Peyer's patch (tissue), 4 donors: ENCODE measurements around the gene ENOX2. TPM values are rescaled to one million over a fixed set of nuclear protein-coding genes. Genes with fewer than 3 reads are reported as not detected.

Source experiments
- DNase-seq, 3 donors: peaks; one replicate each; pipeline ENCODE4 v3.0.0-alpha.2; 2017 to 2019
- H3K27ac ChIP-seq, 4 donors: fragments of 200-600 bp; sonication (generic); one replicate each; pipeline ENCODE4 v1.5.1; 2016 to 2019
- H3K27me3 ChIP-seq, 2 donors: fragments of 200-600 bp; sonication (generic); one replicate each; pipeline ENCODE4 v1.5.1; 2019
- H3K36me3 ChIP-seq, 3 donors: fragments of 200-600 bp; sonication (generic); one replicate each; pipeline ENCODE4 v1.5.1; 2016 to 2019
- H3K4me1 ChIP-seq, 4 donors: fragments of 200-600 bp; sonication (generic); one replicate each; pipeline ENCODE4 v1.5.1; 2016 to 2019
- H3K4me3 ChIP-seq, 4 donors: fragments of 200-600 bp; sonication (generic); 1 replicate in 3 of 4; 2 replicates in 1 of 4; pipeline ENCODE4 v1.5.1; 2016 to 2019; ENCODE audit warnings: mild to moderate bottlenecking in 1 of 4
- H3K9me3 ChIP-seq, 4 donors: fragments of 200-600 bp; sonication (generic); one replicate each; pipeline ENCODE4 v1.5.1; 2016 to 2019; ENCODE audit warnings: mild to moderate bottlenecking in 1 of 4
- CTCF ChIP-seq, 6 experiments: fragments of 450-650 bp in 4 of 6; fragments of 200-600 bp in 2 of 6; sonication (generic) in 1 of 6; IDR thresholded peaks; one replicate each; pipeline ENCODE4 v1.5.1; 2017 to 2019; ENCODE audit warnings: antibody characterized with exemption in 6 of 6, mild to moderate bottlenecking in 3 of 6, moderate library complexity in 1 of 6
- POLR2A ChIP-seq, 2 donors: fragments of 450-650 bp; IDR thresholded peaks; one replicate each; pipeline ENCODE4 v1.5.1; 2017; ENCODE audit warnings: antibody characterized with exemption in 2 of 2, mild to moderate bottlenecking in 2 of 2, moderate library complexity in 2 of 2
- total RNA-seq, 4 donors: library from RNA; depleted of rRNA; stranded (reverse); fragments of >200 nt; gene quantifications; one replicate each; pipeline ENCODE4 v1.1.0, GENCODE V29; 2016

ENOX2 gene
- total RNA-seq, 4 donors from 2014 or later = 4.7 to 12.4 (median 9.8) TPM

DNA sequence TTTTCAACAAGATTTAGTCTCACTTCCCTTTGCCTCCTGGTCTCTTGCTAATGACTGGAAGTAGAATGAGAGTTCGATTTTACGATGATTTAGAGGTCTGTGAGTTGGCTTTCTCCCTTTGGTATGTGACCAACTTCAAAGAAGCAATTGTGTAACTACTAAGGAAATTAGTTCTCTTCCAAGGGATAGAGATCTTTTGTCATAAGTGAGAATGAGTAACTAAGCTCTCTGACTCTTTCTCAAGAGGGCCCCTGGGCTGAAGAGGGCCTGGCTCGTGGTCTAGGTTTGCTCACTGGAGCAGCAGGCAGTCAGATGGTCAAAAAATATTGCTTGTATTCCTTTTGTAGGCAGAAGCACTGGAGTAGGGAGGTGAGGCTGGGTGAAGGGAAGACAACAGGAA, 176.3 kb downstream of the ENOX2 start:
- no peak overlapping the region for H3K27ac ChIP-seq

GRCh38 chrX:130725519-130725918, 177.5 kb downstream of the ENOX2 start:
- Histone ChIP-seq H3K27ac (no peak overlapping the region), H3K4me3 (no peak overlapping the region), H3K4me1 (no peaks in the 10 kb centered on the region), H3K9me3 (peaks cover 0 to 13% (median 2%) of the 10 kb centered on the region in 4 donors), H3K36me3 (no peaks in the 10 kb centered on the region), H3K27me3 (no peaks in the 10 kb centered on the region)
- TF ChIP-seq POLR2A (IDR thresholded peaks at IDR 0.05) (no peak), CTCF (IDR thresholded peaks at IDR 0.05) (no peak)
- no peak for DNase-seq

More for the DNA sequence above, 176.3 kb downstream of the ENOX2 start:
- H3K4me1 ChIP-seq = no peaks in the 10 kb centered on the region
- H3K4me3 ChIP-seq = no peak overlapping the region
- DNase-seq = no peak
- no peaks in the 10 kb centered on the region for H3K27me3 ChIP-seq
- H3K9me3 ChIP-seq = peaks cover 0 to 13% (median 2%) of the 10 kb centered on the region in 4 donors
- H3K36me3 ChIP-seq = no peaks in the 10 kb centered on the region
- TF ChIP-seq CTCF (IDR thresholded peaks at IDR 0.05) = no peak
- TF ChIP-seq POLR2A (IDR thresholded peaks at IDR 0.05) = no peak

DNA sequence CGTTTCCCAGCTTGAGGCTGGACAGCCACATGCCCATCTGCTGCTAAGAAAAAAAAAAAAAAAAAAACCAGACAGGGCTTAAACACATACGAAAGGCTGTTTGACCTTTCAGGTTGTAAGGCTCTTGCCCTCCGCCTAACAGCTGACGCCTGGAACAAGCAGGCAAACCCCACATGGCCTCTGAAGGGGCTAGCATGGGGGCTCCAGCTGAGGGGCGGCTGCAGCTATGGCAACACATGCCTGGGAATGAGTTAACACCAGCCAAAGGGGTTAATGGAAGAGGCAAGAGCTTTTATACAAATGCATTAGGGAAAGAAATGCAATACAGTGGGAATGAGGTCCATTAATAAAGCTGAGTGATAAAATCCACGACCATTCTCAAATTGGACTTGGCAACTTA, 183.6 kb downstream of the ENOX2 start:
- Histone ChIP-seq H3K36me3 (no peaks in the 10 kb centered on the region), H3K4me3 (no peak overlapping the region), H3K27me3 (no peaks in the 10 kb centered on the region), H3K4me1 (no peaks in the 10 kb centered on the region), H3K9me3 (no peaks in the 10 kb centered on the region), H3K27ac (no peak overlapping the region)
- DNase-seq = no peak
- TF ChIP-seq POLR2A (IDR thresholded peaks at IDR 0.05) (no peak), CTCF (IDR thresholded peaks at IDR 0.05) (no peak)

DNA sequence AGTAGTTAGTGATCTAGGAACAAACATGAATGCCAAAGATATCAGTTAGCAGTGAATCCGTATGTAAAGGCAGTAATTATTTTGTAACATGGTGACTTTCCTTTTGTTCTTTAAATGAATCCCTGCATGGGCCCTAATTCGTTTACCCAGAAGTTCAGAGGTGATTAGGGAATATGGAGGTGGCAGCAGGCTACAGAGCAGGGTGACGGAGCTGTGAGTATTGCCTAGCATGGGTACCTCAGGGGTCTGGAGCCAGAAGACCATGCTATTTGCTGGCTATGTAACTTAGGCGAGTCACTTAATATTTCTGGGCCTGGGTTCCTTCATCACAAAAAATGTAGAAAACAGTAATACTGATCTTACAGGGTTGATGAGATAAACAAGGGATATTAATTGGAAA, 184.9 kb downstream of the ENOX2 start:
- DNase-seq = no peak
- Histone ChIP-seq H3K4me1 (no peaks in the 10 kb centered on the region), H3K27me3 (no peaks in the 10 kb centered on the region), H3K4me3 (no peak overlapping the region), H3K36me3 (no peaks in the 10 kb centered on the region), H3K27ac (no peak overlapping the region), H3K9me3 (no peaks in the 10 kb centered on the region)
- TF ChIP-seq POLR2A (IDR thresholded peaks at IDR 0.05) (no peak), CTCF (IDR thresholded peaks at IDR 0.05) (no peak)

DNA sequence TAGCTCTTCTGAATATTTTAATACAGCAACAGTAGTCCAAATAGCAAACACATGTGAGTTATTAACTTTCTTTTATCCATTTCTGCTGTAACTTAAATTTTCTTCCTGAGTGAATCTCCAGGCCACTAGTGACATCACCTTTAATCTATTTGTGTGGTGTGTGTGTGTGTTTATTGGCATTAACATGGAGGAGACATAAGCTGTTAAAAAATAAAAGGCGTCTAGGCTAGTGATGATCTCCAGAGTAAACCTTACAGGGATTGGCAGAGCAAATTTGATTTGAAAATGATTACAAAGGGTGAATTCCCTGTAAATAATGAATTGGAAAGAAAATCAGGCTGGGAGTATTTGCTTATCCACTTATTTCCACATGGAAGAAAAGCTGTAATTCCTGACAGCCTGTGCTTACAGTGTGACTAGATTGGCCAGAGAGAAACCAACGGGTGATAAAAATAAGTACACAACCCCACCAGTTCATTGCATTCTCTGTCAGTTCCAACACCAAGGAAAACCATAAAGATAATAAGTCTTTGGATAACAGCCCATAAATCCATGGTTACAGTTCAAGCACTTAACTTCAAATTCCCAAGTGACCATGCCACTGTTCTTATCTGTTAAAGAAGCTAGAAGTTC, 186.1 kb downstream of the ENOX2 start:
- H3K4me1 ChIP-seq = no peaks in the 10 kb centered on the region
- no peaks in the 10 kb centered on the region for H3K36me3 ChIP-seq
- no peak overlapping the region for H3K27ac ChIP-seq
- H3K9me3 ChIP-seq = no peaks in the 10 kb centered on the region
- TF ChIP-seq CTCF (IDR thresholded peaks at IDR 0.05) (no peak), POLR2A (IDR thresholded peaks at IDR 0.05) (no peak)
- no peak for DNase-seq
- H3K27me3 ChIP-seq = no peaks in the 10 kb centered on the region
- no peak overlapping the region for H3K4me3 ChIP-seq

DNA sequence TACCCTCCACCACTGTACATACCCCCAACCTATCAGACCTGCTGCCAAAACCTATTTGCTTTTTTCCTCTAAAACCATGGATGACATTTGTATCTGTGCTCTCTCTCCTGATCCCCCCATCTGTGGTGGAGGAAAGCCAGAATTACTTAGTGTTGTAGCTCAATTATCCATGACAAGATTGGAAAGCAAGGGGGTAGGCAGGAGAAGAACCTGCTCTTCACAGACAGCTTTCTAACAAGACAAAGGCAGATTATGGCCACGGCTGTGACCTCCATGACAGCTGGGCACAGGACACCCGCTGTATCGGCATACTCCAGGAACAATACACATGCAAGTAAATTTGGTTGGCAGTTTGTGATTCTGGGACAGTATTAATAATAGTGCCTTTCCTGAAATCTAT, 186.7 kb downstream of the ENOX2 start:
- no peak for TF ChIP-seq POLR2A (IDR thresholded peaks at IDR 0.05)
- no peak for DNase-seq
- Histone ChIP-seq H3K27me3 (no peaks in the 10 kb centered on the region), H3K4me1 (no peaks in the 10 kb centered on the region), H3K9me3 (no peaks in the 10 kb centered on the region), H3K36me3 (no peaks in the 10 kb centered on the region), H3K27ac (no peak overlapping the region), H3K4me3 (no peak overlapping the region)
